Stomach smooth muscle (tissue), 2 donors: ENCODE measurements around the gene RIN3.
"Not testable (repeated sequence)": the region's sequence is repeated elsewhere in the genome, so short reads cannot be mapped to it uniquely, and the experiment has no call there.

Experiments
- H3K27ac ChIP-seq: one replicate; pipeline ENCODE4 v1.7.0; 2013; ENCODE audit warnings: mild to moderate bottlenecking, low read length, inconsistent platforms
- H3K27me3 ChIP-seq, 2 donors: one replicate each; pipeline ENCODE4 v1.7.0; 2013; ENCODE audit warnings: low read length in 2 of 2; ENCODE audit not compliant: insufficient read depth in 2 of 2, control insufficient read depth in 1 of 2
- H3K36me3 ChIP-seq, 2 donors: one replicate each; pipeline ENCODE4 v1.7.0; 2013; ENCODE audit warnings: low read length in 2 of 2; ENCODE audit not compliant: control insufficient read depth in 2 of 2, insufficient read depth in 2 of 2
- H3K4me1 ChIP-seq: one replicate; pipeline ENCODE4 v1.7.0; 2013; ENCODE audit warnings: low read length; ENCODE audit not compliant: control insufficient read depth, insufficient read depth
- H3K4me3 ChIP-seq, 2 donors: one replicate each; pipeline ENCODE4 v1.7.0; 2013; ENCODE audit warnings: low read length in 2 of 2
- H3K9ac ChIP-seq, 2 donors: one replicate each; pipeline ENCODE4 v1.7.0; 2013; ENCODE audit warnings: low read length in 2 of 2, mild to moderate bottlenecking in 1 of 2
- H3K9me3 ChIP-seq, 2 donors: one replicate each; pipeline ENCODE4 v1.7.0; 2013; ENCODE audit warnings: low read length in 2 of 2; ENCODE audit not compliant: control insufficient read depth in 2 of 2
- donor health status: healthy.
- donor health status: Pancreatic carcinoma.

RIN3 gene

DNA sequence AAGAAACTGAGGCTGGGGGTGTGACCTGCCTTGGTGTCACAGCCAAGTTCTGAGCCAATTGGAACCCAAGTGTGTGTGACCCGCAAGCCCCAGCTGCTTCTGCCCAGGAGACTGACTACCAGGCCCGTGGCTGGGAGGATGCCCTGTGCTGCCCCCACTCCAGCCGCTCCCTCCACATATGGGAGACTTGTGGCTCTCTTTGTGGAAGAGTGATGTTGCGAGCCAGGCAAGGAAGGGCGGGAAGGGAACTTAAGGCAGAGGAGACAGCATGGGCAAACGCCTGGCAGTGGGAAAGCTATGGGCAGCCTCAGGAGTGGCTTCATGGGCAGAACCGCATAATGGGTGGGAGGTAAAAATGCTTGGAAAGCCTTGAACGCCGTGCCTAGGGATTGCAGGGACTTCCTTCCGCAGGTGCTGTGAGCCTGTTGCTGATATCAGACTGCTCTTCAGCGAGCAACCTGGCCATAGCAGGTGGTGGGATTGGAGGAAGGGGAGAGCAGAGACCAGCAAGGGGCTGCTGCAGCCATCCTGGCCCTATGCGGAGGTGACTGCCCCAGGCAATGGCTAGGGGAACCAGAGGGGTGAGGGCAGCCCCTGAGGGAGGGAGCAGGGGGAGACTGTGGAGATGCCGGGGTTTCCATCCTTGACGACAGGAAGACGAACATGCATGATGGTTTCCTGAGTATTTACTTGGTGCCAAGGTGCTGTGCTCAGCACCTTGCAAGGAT is 119.1 kb downstream of the RIN3 start:
- Histone ChIP-seq H3K27ac (peak overlapping the region; percentile 18), H3K9ac (no peak overlapping the region), H3K4me3 (no peak overlapping the region), H3K36me3 (no peaks in the 10 kb centered on the region), H3K27me3 (no peaks in the 10 kb centered on the region), H3K4me1 (peaks cover 13% of the 10 kb centered on the region), H3K9me3 (no peaks in the 10 kb centered on the region)

DNA sequence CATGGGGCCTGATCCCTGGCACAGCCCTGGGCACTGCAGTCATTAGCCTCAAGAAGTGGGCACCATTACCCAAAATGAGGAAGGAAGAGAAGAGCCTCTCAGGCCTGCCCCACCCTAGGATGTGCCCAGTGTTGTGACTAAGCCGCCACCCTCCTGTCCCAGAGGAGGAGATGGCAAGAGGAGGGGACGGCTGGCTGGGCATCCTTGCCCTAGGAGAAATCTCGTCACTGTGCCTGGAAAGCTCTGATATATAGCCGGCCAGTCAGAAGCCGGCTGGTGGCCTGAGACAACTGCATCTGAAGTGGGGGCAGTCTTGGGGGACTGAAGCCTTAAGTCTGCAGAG is 119.7 kb downstream of the RIN3 start:
- Histone ChIP-seq H3K9me3 (no peaks in the 10 kb centered on the region), H3K4me3 (no peak overlapping the region), H3K27me3 (no peaks in the 10 kb centered on the region), H3K27ac (peak overlapping the region; percentile 18), H3K9ac (no peak overlapping the region), H3K36me3 (no peaks in the 10 kb centered on the region), H3K4me1 (peaks cover 14% of the 10 kb centered on the region)

DNA sequence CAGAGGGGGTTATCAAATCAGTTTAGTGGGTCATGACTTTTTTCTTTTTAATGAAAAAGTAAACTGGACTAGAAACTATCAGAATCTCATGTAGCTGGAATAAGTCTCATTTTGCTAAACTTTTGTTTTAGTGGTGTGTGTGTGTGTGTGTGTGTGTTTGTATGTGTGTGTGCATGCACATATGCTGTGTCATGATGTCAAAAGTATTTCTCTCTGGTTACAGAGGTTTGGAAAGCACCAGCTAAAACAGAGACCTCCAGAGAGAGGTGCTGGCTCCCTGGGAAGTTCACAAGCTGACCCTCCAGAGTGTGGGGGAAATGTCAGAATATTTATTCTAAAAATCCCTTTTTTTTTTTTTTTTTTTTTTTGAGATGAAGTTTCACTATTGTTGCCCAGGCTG is 120.1 kb downstream of the RIN3 start:
- Histone ChIP-seq H3K27me3 (no peaks in the 10 kb centered on the region), H3K4me3 (no peak overlapping the region), H3K9me3 (no peaks in the 10 kb centered on the region), H3K4me1 (peaks cover 18% of the 10 kb centered on the region), H3K9ac (no peak overlapping the region), H3K36me3 (no peaks in the 10 kb centered on the region), H3K27ac (no peak overlapping the region)

DNA sequence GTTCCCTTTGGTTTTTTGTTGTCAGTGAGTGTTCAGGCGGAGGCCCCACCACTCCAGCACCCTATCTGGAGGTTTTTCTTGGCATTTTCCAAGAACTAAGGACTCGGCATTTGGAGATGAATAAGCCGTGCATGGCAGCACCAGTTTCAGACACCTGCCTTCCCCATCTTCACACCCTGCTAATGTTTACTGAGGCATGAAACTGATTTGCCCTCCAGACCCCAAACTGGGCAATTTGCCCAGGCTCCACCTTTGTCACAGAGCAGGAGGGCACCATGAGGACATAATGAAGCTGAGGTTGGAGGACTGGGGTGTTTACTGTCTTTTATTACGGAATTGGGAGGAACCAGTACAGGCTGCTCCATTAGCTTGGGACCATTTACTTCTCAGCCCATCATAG is 121.5 kb downstream of the RIN3 start:
- H3K36me3 ChIP-seq = no peaks in the 10 kb centered on the region
- no peaks in the 10 kb centered on the region for H3K27me3 ChIP-seq
- H3K4me1 ChIP-seq = peaks cover 26% of the 10 kb centered on the region
- no peak overlapping the region for H3K4me3 ChIP-seq
- no peak overlapping the region for H3K9ac ChIP-seq
- no peaks in the 10 kb centered on the region for H3K9me3 ChIP-seq
- no peak overlapping the region for H3K27ac ChIP-seq

DNA sequence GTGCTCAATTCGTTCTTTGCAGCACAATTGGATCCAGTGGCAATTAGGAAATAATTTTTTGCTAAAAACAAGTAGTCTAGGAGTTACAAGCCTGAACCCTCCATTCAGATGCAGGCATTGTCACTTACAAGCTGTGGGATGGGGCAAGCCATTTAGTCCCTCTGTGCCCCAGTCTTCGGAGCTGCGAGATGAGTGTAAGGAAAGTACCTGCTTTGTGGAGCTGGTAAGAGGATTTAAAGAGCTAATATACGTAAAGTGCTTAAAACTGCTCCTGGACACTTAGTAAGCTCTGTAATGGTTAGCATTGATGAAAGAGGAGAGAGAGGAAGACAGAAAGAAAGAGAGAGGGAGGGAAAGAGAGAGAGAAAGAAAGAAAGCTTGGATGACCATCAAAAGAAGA is 122.3 kb downstream of the RIN3 start:
- Histone ChIP-seq H3K9me3 (no peaks in the 10 kb centered on the region), H3K4me3 (no peak overlapping the region), H3K36me3 (no peaks in the 10 kb centered on the region), H3K27me3 (no peaks in the 10 kb centered on the region), H3K4me1 (peaks cover 26% of the 10 kb centered on the region), H3K27ac (no peak overlapping the region), H3K9ac (no peak overlapping the region)

DNA sequence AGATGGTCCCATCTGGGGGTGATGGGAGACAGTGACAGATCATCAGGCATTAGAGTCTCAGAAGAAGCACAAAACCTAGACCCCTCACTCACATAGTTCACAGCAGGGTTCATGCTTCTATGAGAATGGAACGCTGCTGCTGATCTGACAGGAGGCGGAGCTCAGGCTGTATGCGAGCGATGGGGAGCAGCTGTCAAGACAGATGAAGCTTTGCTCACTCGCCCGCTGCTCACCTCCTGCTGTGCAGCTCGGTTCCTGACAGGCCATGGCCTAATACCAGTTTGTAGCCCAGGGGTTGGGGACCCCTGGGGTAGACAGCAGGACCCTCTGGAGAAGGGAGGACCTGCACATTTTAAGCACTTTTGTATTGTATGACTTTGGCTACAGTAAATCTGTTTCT is 123.6 kb downstream of the RIN3 start:
- no peaks in the 10 kb centered on the region for H3K27me3 ChIP-seq
- no peak overlapping the region for H3K4me3 ChIP-seq
- no peak overlapping the region for H3K27ac ChIP-seq
- H3K36me3 ChIP-seq = peaks cover 0 to 4% of the 10 kb centered on the region in 2 donors
- no peak overlapping the region for H3K9ac ChIP-seq
- no peaks in the 10 kb centered on the region for H3K9me3 ChIP-seq
- peaks cover 26% of the 10 kb centered on the region for H3K4me1 ChIP-seq

- Histone ChIP-seq H3K27ac (no peak overlapping the region), H3K9me3 (no peaks in the 10 kb centered on the region), H3K4me1 (peaks cover 25% of the 10 kb centered on the region)
Measured at GRCh38 chr14:92637864-92638263, 124.3 kb downstream of the RIN3 start.

GRCh38 chr14:92638266-92638665 is 124.7 kb downstream of the RIN3 start:
- Histone ChIP-seq H3K4me1 (peaks cover 22% of the 10 kb centered on the region), H3K27ac (peak overlapping the region; percentile 83), H3K9me3 (no peaks in the 10 kb centered on the region)

More at GRCh38 chr14:92637864-92638263, 124.3 kb downstream of the RIN3 start:
- Histone ChIP-seq H3K4me3 (no peak overlapping the region), H3K27me3 (no peaks in the 10 kb centered on the region), H3K9ac (no peak overlapping the region), H3K36me3 (peaks cover 0 to 8% of the 10 kb centered on the region in 2 donors)

GRCh38 chr14:92638904-92639303 is 125.3 kb downstream of the RIN3 start:
- peaks cover 0 to 8% of the 10 kb centered on the region in 2 donors for H3K36me3 ChIP-seq
- no peak overlapping the region for H3K4me3 ChIP-seq
- H3K27me3 ChIP-seq = no peaks in the 10 kb centered on the region
- H3K27ac ChIP-seq = peak overlapping the region; percentile 83
- peaks cover 22% of the 10 kb centered on the region for H3K4me1 ChIP-seq
- peak overlapping the region in 1 of 2 donors; percentile 28 for H3K9ac ChIP-seq
- H3K9me3 ChIP-seq = no peaks in the 10 kb centered on the region

More at GRCh38 chr14:92638266-92638665, 124.7 kb downstream of the RIN3 start:
- H3K27me3 ChIP-seq = no peaks in the 10 kb centered on the region
- no peak overlapping the region for H3K9ac ChIP-seq
- no peak overlapping the region for H3K4me3 ChIP-seq
- H3K36me3 ChIP-seq = peaks cover 0 to 8% of the 10 kb centered on the region in 2 donors

DNA sequence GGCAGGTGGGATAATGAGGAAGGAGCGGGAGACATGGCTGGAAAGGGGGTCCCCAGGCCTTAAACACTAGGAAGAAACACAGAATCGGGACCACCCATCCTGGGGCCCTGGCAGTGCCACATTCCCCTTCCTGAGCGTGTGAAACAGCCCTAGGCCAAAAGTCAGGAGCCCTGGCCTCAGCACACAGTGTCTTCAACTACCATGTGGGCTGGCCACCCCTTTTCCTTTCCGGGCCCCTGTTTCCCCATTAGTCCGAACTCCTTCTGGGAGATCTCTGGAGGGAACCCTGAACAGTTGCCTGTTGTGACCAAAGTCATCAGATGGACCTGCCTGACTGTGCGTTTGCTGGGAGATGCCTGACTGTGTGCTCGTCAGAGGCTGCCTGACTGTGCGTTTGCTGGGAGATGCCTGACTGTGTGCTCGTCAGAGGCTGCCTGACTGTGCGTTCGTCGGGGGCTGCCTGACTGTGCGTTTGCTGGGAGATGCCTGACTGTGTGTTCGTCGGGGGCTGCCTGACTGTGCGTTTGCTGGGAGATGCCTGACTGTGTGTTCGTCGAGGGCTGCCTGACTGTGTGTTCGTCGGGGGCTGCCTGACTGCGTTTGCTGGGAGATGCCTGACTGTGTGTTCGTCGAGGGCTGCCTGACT is 126.0 kb downstream of the RIN3 start:
- peaks cover 27% of the 10 kb centered on the region for H3K4me1 ChIP-seq
- not testable (repeated sequence) for H3K27me3 ChIP-seq, H3K4me3 ChIP-seq, H3K9me3 ChIP-seq
- H3K36me3 ChIP-seq = peaks cover 0 to 11% of the 10 kb centered on the region in 2 donors
- peak overlapping the region in 1 of 2 donors; percentile 28 for H3K9ac ChIP-seq
- peak overlapping the region; percentile 83 for H3K27ac ChIP-seq

DNA sequence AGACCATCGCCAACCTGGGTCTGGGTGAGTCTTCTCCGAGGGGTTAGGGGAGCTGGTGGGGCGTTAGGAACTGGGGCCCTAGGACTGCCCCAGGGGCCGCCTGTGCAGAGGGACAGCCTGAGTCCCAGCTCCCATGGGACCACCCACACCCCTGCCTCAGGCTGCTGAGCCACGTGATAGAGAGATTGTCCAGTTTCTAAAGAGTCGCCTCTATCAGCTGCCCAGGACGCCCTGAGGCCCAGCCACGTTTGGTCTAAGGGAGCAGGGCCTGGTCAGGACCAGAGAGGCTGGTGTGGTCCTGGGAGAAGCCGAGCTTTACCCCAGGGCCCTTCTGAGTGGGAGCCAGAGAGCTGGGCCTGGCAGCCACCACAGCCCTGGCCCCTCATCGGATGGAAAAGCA is 127.7 kb downstream of the RIN3 start:
- Histone ChIP-seq H3K36me3 (peaks cover 0 to 11% of the 10 kb centered on the region in 2 donors), H3K9ac (no peak overlapping the region), H3K27ac (peak overlapping the region; percentile 31), H3K4me3 (no peak overlapping the region), H3K9me3 (peaks cover 0 to 9% of the 10 kb centered on the region in 2 donors), H3K27me3 (no peaks in the 10 kb centered on the region), H3K4me1 (peaks cover 28% of the 10 kb centered on the region)
